Measurements from ENCODE around the gene RLF.

DNA sequence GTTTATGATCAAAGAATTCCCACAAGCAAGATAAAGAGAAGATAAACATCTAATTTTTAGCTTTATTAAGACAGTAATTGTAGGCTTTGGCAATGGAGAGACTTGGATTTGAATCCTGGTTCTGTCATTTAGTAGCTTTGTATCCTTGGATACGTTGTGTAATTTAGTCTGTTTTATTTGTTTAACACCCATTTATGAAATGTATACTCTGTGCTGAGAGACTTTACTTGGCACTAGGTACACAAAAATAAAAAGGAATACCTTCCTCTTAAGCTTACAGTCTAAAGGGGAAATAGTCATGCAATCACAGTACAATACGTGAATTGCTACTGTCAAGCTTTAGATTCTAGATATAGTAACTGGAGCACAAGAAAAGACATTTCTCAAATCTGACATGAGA is 120.7 kb downstream of the RLF start:
- TF ChIP-seq JUN (IDR thresholded peaks at IDR 0.05; ENCODE audit: low read depth, low read length), result no peak
- TF ChIP-seq SIRT6 (IDR thresholded peaks at IDR 0.05; ENCODE audit: low read length), result no peak
- TF ChIP-seq POLR2A (IDR thresholded peaks at IDR 0.05; ENCODE audit: control extremely low read depth in 1 of 2, low read depth in 2 of 2, low read length in 2 of 2), result no peak
- TF ChIP-seq, protein P1, sequence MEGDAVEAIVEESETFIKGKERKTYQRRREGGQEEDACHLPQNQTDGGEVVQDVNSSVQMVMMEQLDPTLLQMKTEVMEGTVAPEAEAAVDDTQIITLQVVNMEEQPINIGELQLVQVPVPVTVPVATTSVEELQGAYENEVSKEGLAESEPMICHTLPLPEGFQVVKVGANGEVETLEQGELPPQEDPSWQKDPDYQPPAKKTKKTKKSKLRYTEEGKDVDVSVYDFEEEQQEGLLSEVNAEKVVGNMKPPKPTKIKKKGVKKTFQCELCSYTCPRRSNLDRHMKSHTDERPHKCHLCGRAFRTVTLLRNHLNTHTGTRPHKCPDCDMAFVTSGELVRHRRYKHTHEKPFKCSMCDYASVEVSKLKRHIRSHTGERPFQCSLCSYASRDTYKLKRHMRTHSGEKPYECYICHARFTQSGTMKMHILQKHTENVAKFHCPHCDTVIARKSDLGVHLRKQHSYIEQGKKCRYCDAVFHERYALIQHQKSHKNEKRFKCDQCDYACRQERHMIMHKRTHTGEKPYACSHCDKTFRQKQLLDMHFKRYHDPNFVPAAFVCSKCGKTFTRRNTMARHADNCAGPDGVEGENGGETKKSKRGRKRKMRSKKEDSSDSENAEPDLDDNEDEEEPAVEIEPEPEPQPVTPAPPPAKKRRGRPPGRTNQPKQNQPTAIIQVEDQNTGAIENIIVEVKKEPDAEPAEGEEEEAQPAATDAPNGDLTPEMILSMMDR (IDR thresholded peaks at IDR 0.05; ENCODE audit: control extremely low read depth in 1 of 3, insufficient read depth in 1 of 3, low read depth in 1 of 3, low read length in 3 of 3), result no peak
- no peak for TF ChIP-seq CHD2 (IDR thresholded peaks at IDR 0.05; ENCODE audit: low read length)
- no peak for TF ChIP-seq SIN3A (conservative IDR thresholded peaks at IDR 0.05 in 1 of 2, IDR thresholded peaks at IDR 0.05 in 1 of 2; ENCODE audit: low read depth in 1 of 2, low read length in 2 of 2)
- no peak for TF ChIP-seq TAF1 (IDR thresholded peaks at IDR 0.05; ENCODE audit: low read depth, low read length)
- no peak for TF ChIP-seq TCF12 (IDR thresholded peaks at IDR 0.05; ENCODE audit: low read depth, low read length)
- no peak for TF ChIP-seq EGR1 (IDR thresholded peaks at IDR 0.05; ENCODE audit: borderline replicate concordance, low read depth, low read length)
- no peak for TF ChIP-seq ZNF274 (IDR thresholded peaks at IDR 0.05; ENCODE audit: borderline replicate concordance, extremely low read depth, low read length)
- TF ChIP-seq POLR2AphosphoS5 (IDR thresholded peaks at IDR 0.05; ENCODE audit: low read depth, low read length), result no peak
- no peak for TF ChIP-seq NRF1 (IDR thresholded peaks at IDR 0.05; ENCODE audit: low read depth, low read length)
- TF ChIP-seq EZH2 (IDR thresholded peaks at IDR 0.05; ENCODE audit: low read depth, low read length, severe bottlenecking), result no peak
